Measurements from ENCODE around the gene CCDC127. TPM values are rescaled to one million over a fixed set of nuclear protein-coding genes. Genes with fewer than 3 reads are reported as not detected.
"Not testable (repeated sequence)": the region's sequence is repeated elsewhere in the genome, so short reads cannot be mapped to it uniquely, and the experiment has no call there.

CCDC127 gene
- total RNA-seq, 4 donors from 2014 or later, result 4.1 to 9.0 (median 7.2) TPM

- Histone ChIP-seq H3K4me1 (no peaks in the 10 kb centered on the region), H3K4me3 (no peak overlapping the region), H3K9me3 (no peaks in the 10 kb centered on the region), H3K36me3 (peaks cover 0 to 8% (median 0%) of the 10 kb centered on the region in 3 donors), H3K27me3 (no peaks in the 10 kb centered on the region), H3K27ac (no peak overlapping the region)
- no peak for TF ChIP-seq POLR2A (IDR thresholded peaks at IDR 0.05)
- TF ChIP-seq CTCF (IDR thresholded peaks at IDR 0.05), result no peak
- peak in 1 of 3 donors; percentile 38 for DNase-seq
These were observed 19.3 kb downstream of the CCDC127 start for GRCh38 chr5:198516-199196.

GRCh38 chr5:197892-198489 is 20.0 kb downstream of the CCDC127 start:
- TF ChIP-seq CTCF (IDR thresholded peaks at IDR 0.05), result no peak
- TF ChIP-seq POLR2A (IDR thresholded peaks at IDR 0.05), result no peak
- H3K4me3 ChIP-seq, result no peak overlapping the region
- no peak overlapping the region for H3K27ac ChIP-seq
- no peaks in the 10 kb centered on the region for H3K27me3 ChIP-seq
- H3K9me3 ChIP-seq, result no peaks in the 10 kb centered on the region
- peak in 1 of 3 donors; percentile 34 for DNase-seq
- H3K4me1 ChIP-seq, result no peaks in the 10 kb centered on the region
- H3K36me3 ChIP-seq, result peaks cover 0 to under 1% (median 0%) of the 10 kb centered on the region in 3 donors

- H3K9me3 ChIP-seq, H3K36me3 ChIP-seq, H3K27ac ChIP-seq, H3K27me3 ChIP-seq, H3K4me1 ChIP-seq, H3K4me3 ChIP-seq: not testable (repeated sequence)
- peak in 1 of 3 donors; percentile 50 for DNase-seq
- peak in 1 of 6 experiments; percentile 13 for TF ChIP-seq CTCF (IDR thresholded peaks at IDR 0.05)
These were observed 20.9 kb downstream of the CCDC127 start for GRCh38 chr5:197031-197430.

GRCh38 chr5:196350-196749 is 21.6 kb downstream of the CCDC127 start:
- Histone ChIP-seq H3K4me1 (peaks cover 0 to 7% (median 0%) of the 10 kb centered on the region in 4 donors), H3K27me3 (no peaks in the 10 kb centered on the region), H3K4me3 (no peak overlapping the region), H3K27ac (no peak overlapping the region), H3K36me3 (no peaks in the 10 kb centered on the region), H3K9me3 (no peaks in the 10 kb centered on the region)
- TF ChIP-seq POLR2A (IDR thresholded peaks at IDR 0.05), result no peak
- DNase-seq, result peak in 1 of 3 donors; percentile 39

GRCh38 chr5:195401-196160 is 22.4 kb downstream of the CCDC127 start:
- no peak overlapping the region for H3K4me3 ChIP-seq
- peaks cover 0 to 13% (median 0%) of the 10 kb centered on the region in 4 donors for H3K4me1 ChIP-seq
- no peak overlapping the region for H3K27ac ChIP-seq
- DNase-seq, result peak in 1 of 3 donors; percentile 40
- no peaks in the 10 kb centered on the region for H3K27me3 ChIP-seq
- no peaks in the 10 kb centered on the region for H3K9me3 ChIP-seq
- no peak for TF ChIP-seq CTCF (IDR thresholded peaks at IDR 0.05)
- no peak for TF ChIP-seq POLR2A (IDR thresholded peaks at IDR 0.05)
- H3K36me3 ChIP-seq, result no peaks in the 10 kb centered on the region

Data from Peyer's patch (tissue), 4 donors.